HEK293 (cell line): ENCODE data around the gene AGTPBP1.

Experiments used
- BCL11A ChIP-seq: fragments of 450-650 bp; formaldehyde crosslinking; IDR thresholded peaks from 2 replicates; pipeline ENCODE4 v1.5.1; 2016; ENCODE audit warnings: low read depth, missing biosample characterization, missing genetic modification characterization
- HOXD13 ChIP-seq: sonication (generic); formaldehyde crosslinking; IDR thresholded peaks from 2 replicates; pipeline ENCODE4 v1.8.0; 2022; ENCODE audit warnings: missing genetic modification reagents, borderline replicate concordance
- SP2 ChIP-seq: fragments of 450-650 bp; formaldehyde crosslinking; IDR thresholded peaks from 2 replicates; pipeline ENCODE4 v1.5.1; 2016; ENCODE audit warnings: missing biosample characterization, missing genetic modification characterization
- ZBTB8A ChIP-seq: fragments of 450-650 bp; formaldehyde crosslinking; IDR thresholded peaks from 2 replicates; pipeline ENCODE4 v1.5.1; 2016; ENCODE audit warnings: missing biosample characterization, missing genetic modification characterization
- ZNF19 ChIP-seq: fragments of 450-650 bp; formaldehyde crosslinking; IDR thresholded peaks from 2 replicates; pipeline ENCODE4; 2016; ENCODE audit warnings: missing biosample characterization, missing genetic modification characterization, low read depth
- ZNF274 ChIP-seq, 2 experiments: fragments of 200-500 bp in 1 of 2; fragments of 450-650 bp in 1 of 2; sonication (Bioruptor generic) in 1 of 2; formaldehyde crosslinking in 1 of 2; IDR thresholded peaks; 2 replicates each; pipeline versions ENCODE4 v1.5.1 to v1.6.1; 2014 to 2016; ENCODE audit warnings: borderline replicate concordance in 1 of 2, inconsistent platforms in 1 of 2, low read length in 1 of 2, missing biosample characterization in 1 of 2, missing genetic modification characterization in 1 of 2
- ZNF747 ChIP-seq: fragments of 450-650 bp; formaldehyde crosslinking; IDR thresholded peaks from 2 replicates; pipeline ENCODE4 v1.5.1; 2016; ENCODE audit warnings: missing biosample characterization, missing genetic modification characterization
- ZNF785 ChIP-seq: fragments of 450-650 bp; formaldehyde crosslinking; IDR thresholded peaks from 2 replicates; pipeline ENCODE4 v1.5.1; 2016; ENCODE audit warnings: missing biosample characterization, missing genetic modification characterization
- TF ChIP-seq, protein P1 (sequence below): sonication (generic); formaldehyde crosslinking; IDR thresholded peaks from 2 replicates; pipeline ENCODE4 v1.8.1; 2022; ENCODE audit warnings: mild to moderate bottlenecking, moderate library complexity, missing genetic modification reagents
- TF ChIP-seq, protein P2 (sequence below): fragments of 450-650 bp; formaldehyde crosslinking; IDR thresholded peaks from 2 replicates; pipeline ENCODE4 v1.5.1; 2016; ENCODE audit warnings: missing biosample characterization, missing genetic modification characterization
- TF ChIP-seq, protein P3 (sequence below): fragments of 450-650 bp; formaldehyde crosslinking; IDR thresholded peaks from 2 replicates; pipeline ENCODE4 v1.5.1; 2016; ENCODE audit warnings: missing biosample characterization, missing genetic modification characterization

DNA sequence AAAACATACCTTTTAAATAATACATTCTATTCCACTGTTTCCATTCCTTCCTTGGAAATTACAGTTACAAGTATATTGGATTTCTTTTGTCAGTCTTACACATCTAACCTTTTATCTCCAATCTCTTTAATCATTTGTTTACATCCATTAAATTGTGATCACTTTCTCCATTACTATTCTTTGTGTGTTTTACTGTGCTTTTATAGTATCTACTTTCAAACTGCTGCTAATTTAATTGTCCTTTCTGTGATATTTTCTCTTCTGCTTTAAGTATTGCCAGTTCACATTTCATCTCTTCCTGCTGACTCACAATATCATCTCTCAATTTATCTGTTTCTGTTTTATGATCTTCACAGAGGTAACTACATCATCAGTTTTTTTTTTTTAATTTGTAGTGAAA is 39.6 kb downstream of the AGTPBP1 start:
- TF ChIP-seq ZNF785 (no peak), ZNF19 (tag by site-specific recombination) (no peak), ZNF747 (tag by site-specific recombination) (no peak), SP2 (no peak), ZBTB8A (tag by site-specific recombination) (0 out of 2 replicates have a peak, but pooled peaks have one; percentile 11), ZNF274 (IDR thresholded peaks at IDR 0.05; ENCODE audit: low read length) (no peak), ZNF274 (tag by site-specific recombination; IDR thresholded peaks at IDR 0.05; ENCODE audit: borderline replicate concordance) (no peak), HOXD13 (no peak), BCL11A (tag by site-specific recombination) (peak; percentile 87)
- TF ChIP-seq, protein P1, sequence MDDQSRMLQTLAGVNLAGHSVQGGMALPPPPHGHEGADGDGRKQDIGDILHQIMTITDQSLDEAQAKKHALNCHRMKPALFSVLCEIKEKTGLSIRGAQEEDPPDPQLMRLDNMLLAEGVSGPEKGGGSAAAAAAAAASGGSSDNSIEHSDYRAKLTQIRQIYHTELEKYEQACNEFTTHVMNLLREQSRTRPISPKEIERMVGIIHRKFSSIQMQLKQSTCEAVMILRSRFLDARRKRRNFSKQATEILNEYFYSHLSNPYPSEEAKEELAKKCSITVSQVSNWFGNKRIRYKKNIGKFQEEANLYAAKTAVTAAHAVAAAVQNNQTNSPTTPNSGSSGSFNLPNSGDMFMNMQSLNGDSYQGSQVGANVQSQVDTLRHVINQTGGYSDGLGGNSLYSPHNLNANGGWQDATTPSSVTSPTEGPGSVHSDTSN (CRISPR knock-in tag): no peak
- TF ChIP-seq, protein P2, sequence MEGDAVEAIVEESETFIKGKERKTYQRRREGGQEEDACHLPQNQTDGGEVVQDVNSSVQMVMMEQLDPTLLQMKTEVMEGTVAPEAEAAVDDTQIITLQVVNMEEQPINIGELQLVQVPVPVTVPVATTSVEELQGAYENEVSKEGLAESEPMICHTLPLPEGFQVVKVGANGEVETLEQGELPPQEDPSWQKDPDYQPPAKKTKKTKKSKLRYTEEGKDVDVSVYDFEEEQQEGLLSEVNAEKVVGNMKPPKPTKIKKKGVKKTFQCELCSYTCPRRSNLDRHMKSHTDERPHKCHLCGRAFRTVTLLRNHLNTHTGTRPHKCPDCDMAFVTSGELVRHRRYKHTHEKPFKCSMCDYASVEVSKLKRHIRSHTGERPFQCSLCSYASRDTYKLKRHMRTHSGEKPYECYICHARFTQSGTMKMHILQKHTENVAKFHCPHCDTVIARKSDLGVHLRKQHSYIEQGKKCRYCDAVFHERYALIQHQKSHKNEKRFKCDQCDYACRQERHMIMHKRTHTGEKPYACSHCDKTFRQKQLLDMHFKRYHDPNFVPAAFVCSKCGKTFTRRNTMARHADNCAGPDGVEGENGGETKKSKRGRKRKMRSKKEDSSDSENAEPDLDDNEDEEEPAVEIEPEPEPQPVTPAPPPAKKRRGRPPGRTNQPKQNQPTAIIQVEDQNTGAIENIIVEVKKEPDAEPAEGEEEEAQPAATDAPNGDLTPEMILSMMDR (tag by site-specific recombination): no peak
- TF ChIP-seq, protein P3, sequence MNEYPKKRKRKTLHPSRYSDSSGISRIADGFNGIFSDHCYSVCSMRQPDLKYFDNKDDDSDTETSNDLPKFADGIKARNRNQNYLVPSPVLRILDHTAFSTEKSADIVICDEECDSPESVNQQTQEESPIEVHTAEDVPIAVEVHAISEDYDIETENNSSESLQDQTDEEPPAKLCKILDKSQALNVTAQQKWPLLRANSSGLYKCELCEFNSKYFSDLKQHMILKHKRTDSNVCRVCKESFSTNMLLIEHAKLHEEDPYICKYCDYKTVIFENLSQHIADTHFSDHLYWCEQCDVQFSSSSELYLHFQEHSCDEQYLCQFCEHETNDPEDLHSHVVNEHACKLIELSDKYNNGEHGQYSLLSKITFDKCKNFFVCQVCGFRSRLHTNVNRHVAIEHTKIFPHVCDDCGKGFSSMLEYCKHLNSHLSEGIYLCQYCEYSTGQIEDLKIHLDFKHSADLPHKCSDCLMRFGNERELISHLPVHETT: no peak
